GM12864 (cell line): ENCODE results near the gene TMEM213.

Source experiments
- DNase-seq: peaks from one replicate; pipeline ENCODE4 v3.0.0-alpha.2; 2011; ENCODE audit warnings: low read depth
- H3K4me3 ChIP-seq: 2 replicates; pipeline ENCODE4 v1.5.1; 2011; ENCODE audit warnings: mild to moderate bottlenecking, low read depth, low read length, control low read depth
- CTCF ChIP-seq: IDR thresholded peaks from 2 replicates; pipeline ENCODE4 v1.5.1; 2011; ENCODE audit warnings: low read depth, mild to moderate bottlenecking, moderate library complexity, low read length, control low read depth, inconsistent platforms; ENCODE audit errors: missing control alignments

Gene TMEM213, protein sequence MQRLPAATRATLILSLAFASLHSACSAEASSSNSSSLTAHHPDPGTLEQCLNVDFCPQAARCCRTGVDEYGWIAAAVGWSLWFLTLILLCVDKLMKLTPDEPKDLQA

GRCh38 chr7:138797715-138798320, at the start of gene TMEM213, which contains the start of gene ATP6V0A4:
TSS of gene TMEM213 (plus strand) at chr7:138797994. CDS start at chr7:138798105, 111 bp downstream.
TSS of gene ATP6V0A4 (minus strand) at chr7:138798196. CDS start at chr7:138771247, 26,949 bp downstream.
- DNase-seq = no peak

DNA sequence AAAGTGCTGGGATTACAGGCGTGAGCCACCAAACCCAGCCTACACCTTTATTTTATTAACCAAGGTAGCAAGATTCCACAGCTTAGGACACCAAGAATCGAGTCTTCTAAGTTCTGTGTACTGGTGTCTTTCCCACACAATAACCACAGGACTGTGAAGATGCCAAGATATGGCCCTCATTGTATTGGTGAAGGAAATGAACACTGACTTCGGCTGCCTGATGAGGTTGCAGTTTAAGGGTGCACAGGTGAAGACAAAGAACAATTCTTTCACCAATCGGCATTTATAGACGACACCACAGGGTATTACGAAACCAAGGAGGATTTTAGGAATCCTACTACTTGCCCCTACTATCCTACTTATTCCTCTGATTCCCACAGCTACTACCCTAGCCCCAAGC, 49.1 kb upstream of the TMEM213 start:
- no peak overlapping the region for H3K4me3 ChIP-seq
- TF ChIP-seq CTCF = no peak
- no peak for DNase-seq

More at GRCh38 chr7:138797715-138798320, at the start of gene TMEM213, which contains the start of gene ATP6V0A4:
- no peak within 1 kb of the TSS for H3K4me3 ChIP-seq
- no peak for TF ChIP-seq CTCF

DNA sequence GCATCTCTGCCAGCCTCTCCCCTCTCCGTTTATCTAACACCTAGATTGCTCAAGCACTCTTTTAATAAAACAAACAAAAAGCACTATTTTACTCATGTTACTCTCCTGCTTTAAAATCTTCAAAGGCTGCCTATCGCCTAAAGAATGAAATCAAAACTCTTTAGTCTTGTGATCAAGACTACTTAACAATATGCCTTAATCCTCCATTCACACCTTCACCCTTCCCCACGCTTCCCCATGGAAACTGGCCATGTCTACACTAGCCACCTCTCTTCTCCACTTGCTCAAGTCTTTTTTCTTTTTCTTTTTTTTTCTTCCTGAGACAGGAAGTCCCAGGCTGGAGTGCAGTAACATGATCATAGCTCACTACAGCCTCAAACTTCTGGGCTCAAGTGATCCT, 47.8 kb upstream of the TMEM213 start:
- TF ChIP-seq CTCF = no peak
- no peak overlapping the region for H3K4me3 ChIP-seq
- DNase-seq = no peak

- TF ChIP-seq CTCF = no peak
- no peak for DNase-seq
- H3K4me3 ChIP-seq = no peak overlapping the region
Measured at GRCh38 chr7:138750473-138750872, 47.3 kb upstream of the TMEM213 start.

DNA sequence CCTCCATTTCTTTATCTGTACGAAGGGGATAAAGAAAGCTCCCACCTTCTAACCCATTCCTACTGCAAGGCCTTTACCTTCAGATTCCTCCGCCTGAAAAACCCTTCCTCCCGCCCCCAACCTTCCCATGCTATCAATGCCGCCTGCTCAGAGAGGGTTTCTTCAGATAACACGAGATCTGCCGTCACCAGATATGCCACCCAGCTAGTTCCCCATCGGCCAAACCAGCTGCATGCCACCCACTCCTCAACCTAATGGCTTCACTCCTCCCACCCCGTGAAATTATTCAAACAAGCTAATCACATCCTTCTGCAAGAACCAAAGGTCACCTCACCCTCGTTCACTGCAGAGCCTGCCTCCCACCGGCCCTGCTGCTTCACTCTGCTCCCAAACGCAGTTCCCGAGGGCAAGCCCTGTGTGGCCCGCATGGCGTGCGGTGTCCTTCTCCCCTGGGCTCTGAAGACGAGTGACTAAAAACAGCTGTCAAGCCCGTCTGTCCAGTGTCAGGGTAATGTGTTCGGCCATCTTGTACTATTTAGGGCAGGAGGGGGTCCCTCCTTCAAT, 46.8 kb upstream of the TMEM213 start:
- no peak for DNase-seq
- no peak for TF ChIP-seq CTCF
- H3K4me3 ChIP-seq = no peak overlapping the region

DNA sequence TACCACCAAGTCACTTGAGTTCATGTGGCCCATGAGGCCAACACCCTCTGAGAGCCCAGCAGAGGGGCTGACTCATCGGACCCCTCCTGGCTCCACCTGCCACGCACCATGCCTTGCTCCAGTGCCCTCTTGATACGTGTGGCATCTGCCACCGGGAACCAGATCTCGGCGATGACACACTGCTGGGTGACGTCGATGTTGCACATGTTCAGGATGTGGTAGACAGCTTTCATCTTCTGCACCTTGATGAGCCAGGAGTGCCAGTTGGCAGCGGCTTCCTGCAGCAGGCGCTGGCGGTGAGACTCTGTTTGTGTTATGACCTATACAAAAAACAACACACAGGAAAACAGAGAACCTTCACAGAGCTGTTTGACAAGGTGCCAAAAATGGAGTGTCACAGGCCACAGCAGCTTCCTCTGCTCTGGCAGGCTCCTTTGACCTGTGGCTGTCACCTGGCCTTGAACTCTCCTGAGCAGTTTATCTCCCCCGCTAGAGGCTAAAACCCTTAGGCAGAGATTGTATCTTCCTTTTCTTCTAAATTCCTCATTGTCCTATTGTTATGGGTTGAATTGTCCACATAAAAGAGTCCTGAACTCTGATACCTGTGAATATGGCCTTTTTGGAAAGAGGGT, 45.2 kb upstream of the TMEM213 start:
- no peak for TF ChIP-seq CTCF
- H3K4me3 ChIP-seq = no peak overlapping the region
- peak; percentile 13 for DNase-seq
